Stimulated activated CD4-positive, alpha-beta T cell treated with anti-CD3 and anti-CD28 coated beads, Interleukin-15, amount 100 ng/mL, for 1 hour (primary cell): Measurements from ENCODE around the gene WFDC5.

Source experiments
- DNase-seq, 2 donors: peaks; one replicate each; pipeline ENCODE4 v3.0.0-alpha.2; 2020; ENCODE audit warnings: low read depth in 1 of 2, low spot score in 1 of 2

WFDC5 gene

DNA sequence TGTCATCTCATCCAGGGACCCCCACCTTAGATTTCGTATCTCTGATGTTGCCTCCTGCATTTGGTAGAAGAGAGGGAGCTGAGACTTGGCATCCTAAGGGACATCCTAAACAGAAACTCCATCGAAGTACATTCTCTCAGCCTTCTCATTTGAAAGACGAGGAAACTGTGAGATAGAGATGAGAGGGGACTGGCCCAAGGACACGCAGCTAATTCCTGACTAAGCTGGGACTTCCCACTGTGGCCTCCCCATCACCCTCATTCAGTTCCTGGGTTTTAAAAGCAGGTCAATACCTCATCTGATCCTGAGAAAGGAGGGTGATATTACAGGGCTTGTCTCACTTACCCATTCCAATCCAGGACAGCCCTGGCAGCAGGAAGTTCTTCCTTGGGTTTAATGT is 855 bp upstream of the WFDC5 start:
- DNase-seq: no peak

DNA sequence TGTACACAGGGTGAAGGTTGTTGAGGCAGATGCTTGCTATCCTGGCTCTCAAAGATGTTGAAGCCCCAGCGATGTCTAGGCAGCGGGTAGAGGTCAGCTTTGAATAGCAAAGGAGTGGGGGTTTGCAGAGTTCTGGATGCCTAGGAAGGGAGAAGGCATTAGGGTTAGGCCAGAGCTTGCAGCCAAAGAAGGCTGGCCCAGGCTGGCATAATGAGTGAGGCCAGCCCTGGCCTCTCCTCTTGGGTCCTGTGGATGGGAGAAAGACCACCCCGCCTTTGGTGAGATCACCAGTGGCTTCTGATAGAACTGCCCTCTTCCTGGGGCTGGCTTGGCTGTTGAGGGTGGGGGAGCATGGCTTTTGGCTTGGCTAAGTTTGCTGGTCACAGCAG is 406 bp upstream of the WFDC5 start:
- DNase-seq: no peak

DNA sequence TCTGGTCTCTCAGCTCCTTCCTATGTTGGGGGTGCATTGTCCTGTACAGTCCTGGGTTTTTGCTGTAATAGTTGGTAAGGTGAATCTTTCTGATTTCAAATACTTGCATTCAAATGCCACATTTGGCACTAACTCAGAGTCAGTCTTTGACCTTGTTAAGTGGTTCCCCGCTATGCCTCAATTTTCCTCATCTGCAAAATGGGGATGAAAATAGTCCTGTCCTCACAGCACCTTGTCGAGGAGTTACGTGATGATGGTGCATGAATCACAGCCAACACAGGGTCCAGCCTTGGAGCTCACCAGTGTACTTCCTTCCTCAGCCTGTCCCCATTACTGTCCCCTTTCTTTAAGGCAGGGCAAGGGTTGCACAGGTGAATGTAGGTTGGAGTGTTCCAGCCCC is 1.1 kb downstream of the WFDC5 start:
- DNase-seq: no peak

DNA sequence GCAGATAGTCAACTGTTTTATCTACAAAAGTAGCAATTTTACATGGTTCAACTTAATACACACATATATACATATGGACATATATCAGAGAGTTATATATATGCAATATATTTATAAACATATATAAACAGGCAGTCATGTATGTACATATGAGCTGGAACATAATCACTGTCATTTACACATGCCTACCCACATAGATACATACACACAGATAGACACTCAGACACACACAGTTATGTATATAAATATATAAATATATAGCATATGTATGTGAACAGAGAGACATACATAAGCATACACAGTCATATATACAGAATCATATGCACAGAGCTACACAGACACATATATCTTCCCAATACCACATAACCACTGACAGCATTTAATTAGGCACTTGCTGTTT is 2.2 kb downstream of the WFDC5 start:
- DNase-seq: no peak

DNA sequence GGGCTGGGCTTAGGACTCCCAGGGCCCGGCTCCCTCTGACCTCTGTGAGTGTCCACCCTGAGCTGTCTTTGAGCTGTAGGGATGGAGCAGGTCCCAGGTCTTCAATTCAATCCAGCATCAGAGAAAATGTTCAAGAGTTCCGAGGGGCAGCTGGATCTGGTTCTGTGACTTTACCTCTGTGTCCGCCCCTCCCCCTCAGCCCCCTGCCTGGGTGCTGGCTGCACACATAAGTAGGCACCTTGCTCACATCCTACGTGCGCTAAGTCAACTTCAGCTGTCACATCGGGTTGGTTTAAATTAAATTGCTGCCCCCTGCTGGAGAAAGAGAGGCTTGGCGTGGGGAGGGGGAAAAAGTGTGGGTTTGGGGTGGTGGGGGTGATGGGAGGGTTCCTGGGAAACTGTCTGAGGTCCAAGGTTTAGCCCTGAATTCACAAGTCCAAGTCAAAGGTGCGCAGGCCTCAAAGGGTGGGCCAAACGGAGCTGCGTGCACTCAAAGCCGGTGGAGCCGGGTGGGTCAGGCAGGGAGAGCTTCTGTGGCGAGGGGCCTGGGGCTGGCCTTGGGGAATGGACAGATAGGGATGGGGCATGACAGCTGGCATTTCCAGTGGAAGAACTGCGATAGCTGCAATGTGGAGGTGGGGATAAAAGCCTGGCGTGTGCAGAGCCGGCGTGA is 3.0 kb downstream of the WFDC5 start:
- no peak for DNase-seq

DNA sequence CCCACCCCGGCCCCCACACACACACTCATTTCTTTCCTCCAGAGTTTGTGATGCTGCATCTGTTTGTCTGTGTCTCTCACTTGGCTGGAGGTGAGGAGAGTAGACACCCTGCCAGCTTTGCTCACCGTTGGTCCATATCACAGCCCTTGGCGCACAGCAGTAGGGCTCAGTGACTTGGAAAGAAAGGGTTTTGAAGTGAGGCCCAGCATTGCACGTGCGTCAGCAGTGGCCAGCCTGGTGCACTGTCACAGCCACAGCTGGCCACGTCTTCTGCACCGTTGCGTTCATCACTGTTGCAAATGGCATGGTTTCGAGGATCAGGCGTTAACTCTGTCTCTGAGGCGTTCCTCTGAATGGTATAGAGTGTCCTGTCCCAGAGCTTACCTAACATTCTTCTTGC is 3.7 kb downstream of the WFDC5 start:
- no peak for DNase-seq

DNA sequence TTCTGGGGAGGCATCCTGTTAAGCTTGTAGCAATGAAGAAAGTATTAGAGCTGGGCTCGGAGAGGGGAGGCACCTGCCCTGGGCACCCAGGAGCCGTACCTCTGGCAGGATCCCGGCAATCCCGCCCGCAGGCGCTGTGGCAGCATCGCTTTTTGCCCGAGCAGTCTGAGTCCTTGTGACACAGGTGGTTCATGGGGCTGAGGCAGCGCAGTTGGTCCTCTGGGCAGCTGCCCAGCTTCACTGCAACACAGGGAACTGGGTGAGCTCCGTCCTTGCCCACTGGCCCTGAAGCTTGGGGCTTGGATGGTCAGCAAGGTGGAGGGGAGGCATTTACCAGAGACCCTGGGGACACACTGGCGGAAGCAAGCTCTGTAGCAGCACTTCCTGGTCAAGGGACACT is 4.7 kb downstream of the WFDC5 start:
- no peak for DNase-seq

DNA sequence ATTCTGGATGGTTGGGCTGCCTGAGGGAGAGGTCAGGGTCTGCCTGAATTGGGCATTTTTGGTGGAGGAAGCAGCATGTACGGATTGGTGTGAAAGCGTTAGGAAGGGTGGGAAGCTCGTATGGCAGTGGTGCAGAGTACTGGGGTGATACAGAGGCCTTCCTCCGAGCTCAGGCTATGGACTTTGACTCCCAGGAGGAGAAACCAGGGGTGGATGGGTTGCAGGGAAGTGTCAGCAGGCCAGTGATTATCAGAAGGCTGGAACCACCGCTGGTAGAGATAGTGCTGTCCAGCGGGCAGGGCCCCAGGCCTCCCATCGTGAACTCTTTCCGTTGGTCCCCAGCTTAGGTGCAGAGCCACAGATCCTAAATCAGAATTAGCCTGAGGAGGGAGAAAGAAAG is 5.3 kb downstream of the WFDC5 start:
- no peak for DNase-seq

DNA sequence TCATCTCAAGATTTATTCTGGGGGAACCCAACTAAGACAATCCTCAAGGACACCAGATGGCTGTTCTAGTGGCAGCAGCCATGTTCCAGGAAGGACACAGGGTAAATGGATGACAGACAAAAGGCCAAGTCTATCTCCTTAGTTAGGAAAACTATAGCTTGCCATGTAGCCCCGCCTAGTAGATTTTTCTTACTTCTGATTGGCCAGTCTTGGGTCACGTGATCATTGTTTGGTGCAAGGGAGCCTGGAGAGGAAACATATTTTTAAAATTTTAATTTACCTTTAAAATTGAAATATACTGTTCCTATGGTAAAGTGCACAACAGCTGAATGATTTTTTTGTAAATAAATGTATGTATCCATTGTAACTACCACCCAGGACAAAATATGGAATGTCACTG is 9.7 kb downstream of the WFDC5 start:
- DNase-seq: no peak

DNA sequence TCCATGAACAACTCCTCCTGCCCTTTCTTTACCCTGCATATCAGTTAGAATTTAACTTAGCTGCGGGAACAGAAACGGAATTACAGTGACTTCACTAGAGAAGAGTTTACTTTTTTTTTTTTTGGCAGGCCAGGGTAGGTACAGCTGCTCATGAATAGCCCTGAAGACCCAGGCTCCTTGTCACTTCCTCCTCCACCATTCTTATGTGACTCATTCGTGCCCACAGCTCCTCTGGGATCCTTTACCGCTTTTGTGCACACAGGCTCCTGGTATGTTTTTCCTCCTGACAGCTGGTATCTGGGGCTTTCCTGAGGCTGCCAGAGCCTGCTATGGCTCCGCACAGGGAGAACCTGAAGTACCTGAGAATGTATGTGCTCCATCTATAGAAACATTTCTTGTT is 10.2 kb downstream of the WFDC5 start:
- DNase-seq: no peak

DNA sequence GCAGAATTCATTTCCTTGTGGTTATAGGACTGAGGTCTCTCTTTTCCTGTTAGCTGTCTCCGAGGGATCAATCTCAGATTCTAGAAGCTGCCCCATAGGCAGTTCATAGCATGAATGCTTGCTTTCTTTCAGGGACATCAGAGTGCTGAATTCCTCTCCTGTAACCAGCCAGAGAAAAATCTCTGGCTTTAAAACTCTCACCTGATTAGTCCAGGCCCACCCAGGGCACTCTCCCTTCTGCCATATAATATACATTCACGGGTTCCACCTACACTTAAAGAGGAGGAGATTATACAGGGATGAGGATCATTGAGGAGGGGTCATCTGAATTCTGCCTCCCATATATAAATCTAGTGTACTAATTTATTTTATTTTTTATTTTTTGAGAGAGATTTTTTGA is 11.9 kb downstream of the WFDC5 start:
- DNase-seq: no peak

DNA sequence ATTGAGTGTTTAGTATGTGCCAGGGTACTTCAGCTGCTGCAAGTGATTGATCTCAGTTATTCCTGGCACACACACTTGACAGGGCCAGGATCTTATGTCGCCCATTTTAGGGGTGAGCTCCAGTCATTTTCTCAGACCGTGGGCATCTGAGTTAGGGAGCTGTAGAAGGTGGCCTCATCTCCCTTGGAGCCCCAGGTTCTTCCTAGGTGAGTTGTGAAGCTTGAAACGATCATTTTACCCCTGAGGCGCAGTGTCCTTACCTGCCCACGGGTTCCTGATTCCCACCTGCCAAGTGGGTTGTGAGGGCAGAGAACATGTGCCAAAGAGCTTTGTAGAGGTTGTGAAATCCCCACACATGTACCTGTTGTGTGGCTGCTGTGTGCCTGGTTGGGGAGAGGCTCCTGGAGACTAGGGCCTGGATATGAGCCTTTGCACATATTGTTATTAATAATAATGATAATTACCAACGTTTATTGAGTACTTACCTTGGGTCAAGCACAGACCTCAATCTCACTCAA is 13.6 kb downstream of the WFDC5 start:
- DNase-seq: no peak

DNA sequence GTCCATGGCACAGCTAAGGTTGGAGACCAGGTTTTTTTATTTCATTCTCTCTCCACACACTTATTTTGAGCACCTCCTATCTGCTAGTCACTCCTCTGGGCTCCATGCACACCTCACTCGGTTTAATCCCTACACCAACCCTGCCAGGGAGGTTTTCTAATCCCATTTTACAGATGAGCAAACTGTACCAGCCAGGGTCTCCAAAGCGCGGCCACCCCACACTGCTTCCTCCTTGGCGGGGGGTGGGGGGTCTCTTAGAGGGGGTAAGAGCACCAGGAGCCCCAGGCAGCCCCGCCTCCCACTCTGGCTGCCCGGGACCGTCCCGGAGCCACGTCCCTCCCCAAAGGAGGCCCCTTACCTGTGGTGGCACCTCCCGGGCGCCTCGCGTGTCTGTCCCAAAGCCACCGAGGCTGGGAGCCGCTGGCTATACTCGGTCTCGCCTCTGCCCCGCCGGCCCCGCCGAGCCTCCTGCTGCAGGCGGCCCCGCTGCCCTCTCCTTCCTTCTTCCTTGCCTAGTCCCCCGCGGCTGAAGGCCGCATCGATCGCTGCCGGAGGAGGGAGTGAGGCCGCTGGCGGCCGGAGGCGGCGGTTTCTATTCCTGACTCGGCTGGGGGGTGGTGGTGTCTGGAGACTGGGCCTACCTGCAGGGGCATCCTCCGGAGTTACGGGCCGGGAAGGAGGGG is 14.3 kb downstream of the WFDC5 start, which contains the start of gene KCNS1:
KCNS1 (minus strand) TSS at position 565 of the 683 bp plus-strand sequence. CDS start 1,891 bp downstream, outside the sequence.
- DNase-seq: no peak

DNA sequence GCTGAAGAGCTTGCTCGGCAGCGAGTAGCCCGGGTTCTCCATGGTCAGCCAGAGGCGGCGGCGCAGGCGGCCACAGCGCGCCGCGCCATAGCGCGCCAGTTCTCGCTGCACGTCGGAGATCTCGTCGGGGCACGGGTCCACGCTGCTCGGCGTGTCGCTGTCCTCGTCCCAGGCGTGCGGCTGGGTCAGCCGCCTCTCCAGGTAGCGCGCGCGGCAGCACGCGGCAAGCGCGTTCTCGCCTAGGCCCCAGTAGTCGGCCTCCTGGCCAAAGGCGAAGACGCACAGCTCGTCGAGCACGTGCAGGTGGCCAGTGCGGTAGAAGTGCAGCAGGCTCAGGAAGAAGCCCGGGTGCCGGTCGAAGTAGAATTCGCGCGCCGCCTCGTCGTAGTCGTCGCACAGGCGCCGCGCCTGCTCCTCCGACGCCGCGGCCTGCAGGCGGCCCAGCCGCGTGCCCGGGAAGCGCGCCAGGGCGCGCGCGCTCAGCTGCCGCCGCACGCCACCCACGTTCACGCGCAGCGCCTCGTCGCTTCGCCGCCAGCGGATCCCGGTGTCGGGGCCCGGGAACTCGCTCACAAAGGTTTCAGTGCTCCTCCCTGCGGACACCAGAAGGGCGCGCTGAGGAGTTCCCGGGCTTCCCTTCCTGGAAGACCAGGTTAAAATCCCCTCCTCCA is 16.7 kb downstream of the WFDC5 start:
- DNase-seq: no peak

DNA sequence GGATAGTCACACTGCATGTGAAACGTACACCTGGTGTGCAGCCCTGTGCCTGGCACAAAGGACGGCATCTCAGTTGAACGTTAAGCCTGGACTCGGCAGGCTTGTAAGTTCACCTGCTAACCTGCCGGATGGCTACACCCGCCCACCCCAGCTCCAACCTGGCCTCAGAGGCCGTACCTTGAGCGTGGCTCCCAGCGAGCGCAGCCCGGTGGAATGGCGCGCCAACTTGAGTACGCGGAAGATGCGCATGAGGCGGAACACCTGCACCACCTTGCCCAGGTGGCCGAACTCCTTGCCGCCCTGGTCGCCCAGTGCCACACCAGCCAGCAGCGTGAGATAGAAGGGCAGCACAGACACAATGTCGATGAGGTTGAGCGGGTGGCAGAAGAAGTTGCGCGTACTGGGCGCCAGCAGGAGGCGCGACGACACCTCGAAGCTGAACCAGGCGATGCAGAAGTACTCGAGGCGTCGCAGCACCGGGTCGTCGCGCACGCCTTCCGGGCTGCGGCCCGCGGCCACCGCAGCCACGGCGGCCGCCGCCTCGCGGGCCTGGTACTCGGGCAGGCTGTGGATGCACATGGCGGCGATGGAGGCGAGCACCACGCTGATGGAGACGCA is 17.4 kb downstream of the WFDC5 start:
- DNase-seq: no peak

DNA sequence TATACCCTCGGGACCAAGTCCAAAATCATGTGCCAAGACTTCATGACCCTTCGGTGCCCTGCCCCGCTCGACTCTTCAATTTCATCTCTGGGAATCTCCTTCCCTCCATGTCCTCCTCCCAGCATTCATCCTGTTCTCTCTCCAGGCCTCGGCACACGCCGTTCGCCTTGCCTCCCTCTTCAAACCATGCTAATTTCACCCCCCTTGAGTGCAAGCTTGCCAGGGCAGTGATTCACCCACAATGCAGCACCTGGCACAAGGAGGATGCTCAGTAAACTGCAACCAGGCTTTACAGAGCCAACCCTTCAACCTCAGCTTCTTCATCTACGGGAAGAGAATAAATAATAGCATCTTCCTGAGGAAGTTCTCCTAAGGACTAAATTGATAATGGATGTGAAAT is 18.2 kb downstream of the WFDC5 start:
- DNase-seq: no peak

DNA sequence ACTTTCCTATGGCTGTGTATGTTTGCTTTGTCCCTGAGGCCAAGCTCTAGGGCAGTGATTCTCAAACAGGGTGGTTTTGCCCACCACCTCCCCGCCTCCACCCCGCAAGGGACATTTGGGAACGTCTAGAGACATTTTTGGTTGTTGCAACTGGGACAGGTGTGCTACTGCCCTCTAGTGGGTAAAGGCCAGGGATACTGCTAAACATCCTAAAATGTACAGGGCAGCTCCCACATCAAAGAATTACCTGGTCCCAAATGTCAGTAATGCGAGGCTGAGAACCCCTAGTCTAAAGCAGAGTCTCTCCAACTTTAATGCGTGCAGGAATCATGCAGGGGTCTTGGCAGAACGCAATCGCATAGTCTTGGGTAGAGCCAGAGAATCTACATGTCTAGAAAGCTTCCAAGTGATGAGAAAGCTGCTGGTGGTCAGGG is 19.2 kb downstream of the WFDC5 start:
- DNase-seq: peak in 1 of 2 donors; percentile 13

DNA sequence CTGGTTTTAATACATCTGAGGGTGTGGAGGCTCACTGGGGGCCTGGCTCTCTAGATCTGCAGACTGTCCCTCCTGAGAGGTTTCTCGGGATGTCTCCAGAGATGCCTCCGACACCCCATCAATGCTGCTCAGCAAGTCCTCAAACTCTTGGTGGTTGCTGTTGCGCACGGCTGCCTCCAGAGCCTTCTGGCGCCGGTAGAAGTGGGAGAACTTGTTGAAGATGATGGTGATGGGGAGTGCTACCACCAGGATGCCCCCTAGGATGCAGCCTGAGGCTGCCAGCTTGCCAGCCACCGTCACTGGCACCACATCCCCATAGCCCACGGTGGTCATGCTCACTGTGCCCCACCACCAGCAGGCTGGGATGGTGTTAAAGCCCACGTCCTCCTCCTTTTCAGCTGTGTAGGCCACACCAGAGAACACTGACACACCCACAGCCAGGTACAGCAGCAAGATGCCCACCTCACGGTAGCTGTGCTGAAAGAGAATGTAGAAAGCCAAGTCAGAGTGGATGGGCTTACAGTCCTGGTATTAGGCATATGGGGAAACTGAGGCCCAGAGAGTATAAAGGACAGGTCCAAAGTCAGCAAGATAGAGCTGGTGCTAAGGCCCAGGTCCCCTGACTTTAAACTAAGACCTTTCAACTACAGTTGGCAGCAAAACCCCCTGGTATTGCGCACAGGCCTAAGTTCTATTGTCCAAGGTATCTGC is 20.0 kb downstream of the WFDC5 start:
- no peak for DNase-seq

DNA sequence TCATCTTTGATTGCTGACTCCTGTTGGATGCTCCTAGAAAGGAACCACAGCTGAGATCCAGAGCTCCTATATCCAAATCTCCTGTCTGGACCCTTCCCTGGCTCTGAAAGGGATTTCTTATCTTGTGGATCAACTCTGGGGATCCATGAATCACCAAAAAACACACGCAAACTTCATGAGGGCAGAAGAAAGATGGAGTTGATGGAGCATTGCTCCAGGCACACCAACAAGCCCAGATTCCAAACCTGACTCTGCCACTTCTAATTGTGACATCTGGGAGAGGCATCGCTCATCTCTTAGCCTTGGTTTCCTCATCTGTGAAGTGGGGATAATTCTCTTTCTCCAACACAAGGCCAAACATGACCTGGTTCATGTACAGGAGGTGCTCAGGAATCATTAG is 20.8 kb downstream of the WFDC5 start:
- no peak for DNase-seq

DNA sequence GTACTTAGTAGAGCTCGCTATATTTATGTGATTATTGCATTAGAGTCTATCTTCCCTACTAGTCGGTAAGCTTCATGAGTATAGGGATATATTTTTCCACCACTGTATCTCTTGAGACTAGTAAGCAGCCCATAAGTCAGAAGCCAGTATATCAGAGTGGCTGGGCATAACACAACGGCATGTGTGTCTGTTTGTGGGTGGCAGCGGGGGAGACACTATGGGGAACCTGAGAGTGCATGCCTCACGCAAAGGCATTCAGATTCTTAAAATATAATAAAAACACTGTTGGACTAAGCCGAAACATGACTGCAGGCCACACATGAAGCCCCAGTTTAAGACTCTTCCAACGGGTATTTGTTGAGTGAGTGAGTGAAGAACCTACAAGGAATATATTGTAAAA is 22.1 kb downstream of the WFDC5 start:
- DNase-seq: no peak

DNA sequence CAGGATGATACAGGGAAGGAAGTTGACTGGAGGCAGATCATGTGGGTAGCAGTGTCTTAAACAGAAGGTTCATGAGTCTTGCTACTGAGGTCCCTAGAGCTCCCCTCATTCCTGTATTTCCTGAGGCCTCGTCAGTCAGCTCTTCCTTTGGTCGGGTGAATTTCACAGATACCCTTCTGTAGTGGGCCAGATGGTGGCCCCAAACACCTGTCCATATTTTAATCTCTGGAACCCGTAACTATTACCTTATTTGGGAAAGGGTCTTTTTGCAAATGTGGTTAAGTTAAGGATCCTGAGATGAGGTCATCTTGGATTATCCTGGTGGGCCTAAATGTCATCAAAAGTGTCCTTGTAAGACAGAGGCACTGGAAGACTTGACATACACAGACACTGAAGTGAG is 23.6 kb downstream of the WFDC5 start:
- DNase-seq: no peak
